Endothelial cell of umbilical vein (primary cell): ENCODE results near the gene CMSS1. TPM values are rescaled to one million over a fixed set of nuclear protein-coding genes. Genes with fewer than 3 reads are reported as not detected.

ENCODE experiments used
- BruUV-seq: library from RNA; stranded (reverse); fragments of 400-500 nt; replicated peaks from 2 replicates; lab custom pipeline; 2021; lab: Mats Ljungman, UMichigan
- CTCF ChIA-PET: fragments of 300-600, 350-600 bp; sonication (Branson Sonifier 250); formaldehyde crosslinking; loops from one replicate; lab custom pipeline; 2021; ENCODE audit warnings: antibody characterized with exemption, inconsistent platforms; lab: Charles Lee
- POLR2A ChIA-PET: fragments of 300-600, 350-600 bp; sonication (Branson Sonifier 250); formaldehyde crosslinking; loops from one replicate; lab custom pipeline; 2021; ENCODE audit warnings: antibody characterized with exemption, inconsistent platforms; lab: Charles Lee
- DNase-seq: peaks from one replicate; pipeline ENCODE4 v3.0.0-alpha.2; 2011; ENCODE audit warnings: low read depth, low spot score
- FAIRE-seq: peaks from 2 replicates; lab custom pipeline; 2011; peaks lifted over from hg19 to GRCh38; lab: Jason Lieb, UNC
- H2AFZ ChIP-seq: 2 replicates; pipeline ENCODE4 v1.6.0; 2012; ENCODE audit warnings: low read depth, low read length, control low read depth, inconsistent platforms
- H3K27ac ChIP-seq: 2 replicates; pipeline ENCODE4 v1.5.1; 2011; ENCODE audit warnings: low read depth, mild to moderate bottlenecking, control low read depth, low read length, moderate library complexity; ENCODE audit not compliant: insufficient read depth
- H3K27me3 ChIP-seq, 2 experiments: 2 replicates each; pipeline versions ENCODE4 v1.6.0 to v1.6.1; 2011; ENCODE audit warnings: low read length in 2 of 2, mixed read lengths in 1 of 2; ENCODE audit not compliant: control insufficient read depth in 2 of 2, insufficient read depth in 2 of 2
- H3K36me3 ChIP-seq, 2 experiments: 2 replicates in 1 of 2; 3 replicates in 1 of 2; pipeline ENCODE4 v1.5.1; 2011; ENCODE audit warnings: low read length in 2 of 2, mild to moderate bottlenecking in 1 of 2, moderate library complexity in 1 of 2; ENCODE audit not compliant: control insufficient read depth in 2 of 2, insufficient read depth in 2 of 2; ENCODE audit errors: extremely low read depth in 1 of 2
- H3K4me1 ChIP-seq: 3 replicates; pipeline ENCODE4 v1.5.1; 2011; ENCODE audit warnings: mild to moderate bottlenecking, low read length; ENCODE audit not compliant: control insufficient read depth, insufficient read depth; ENCODE audit errors: extremely low read depth
- H3K4me2 ChIP-seq: 2 replicates; pipeline ENCODE4 v1.6.1; 2011; ENCODE audit warnings: low read length, control low read depth, mixed read lengths; ENCODE audit not compliant: insufficient read depth
- H3K4me3 ChIP-seq, 3 experiments: fragments of 200-600 bp in 1 of 3; sonication (generic), shearing (Covaris generic) in 1 of 3; replicated peaks in 1 of 3; 2 replicates each; pipeline ENCODE4 v1.5.1; 2011 to 2016; ENCODE audit warnings: control low read depth in 3 of 3, low read length in 3 of 3, mild to moderate bottlenecking in 2 of 3, inconsistent platforms in 1 of 3, low read depth in 1 of 3, moderate library complexity in 1 of 3; ENCODE audit not compliant: insufficient read depth in 1 of 3
- H3K79me2 ChIP-seq: 2 replicates; pipeline ENCODE4 v1.6.0; 2012; ENCODE audit warnings: low read length, inconsistent platforms; ENCODE audit not compliant: control insufficient read depth, insufficient read depth
- H3K9ac ChIP-seq: replicated peaks from 2 replicates; pipeline ENCODE3; 2011; ENCODE audit warnings: low read length, control low read depth; ENCODE audit not compliant: insufficient read depth; ENCODE audit errors: extremely low read depth
- H3K9me1 ChIP-seq: replicated peaks from 3 replicates; pipeline ENCODE4 v1.6.0; 2011; ENCODE audit warnings: mild to moderate bottlenecking, low read length; ENCODE audit not compliant: control insufficient read depth, insufficient read depth; ENCODE audit errors: extremely low read depth
- H3K9me3 ChIP-seq: replicated peaks from 2 replicates; pipeline ENCODE4 v1.5.1; 2012; ENCODE audit warnings: low read length, inconsistent platforms; ENCODE audit not compliant: control insufficient read depth, insufficient read depth
- H4K20me1 ChIP-seq: replicated peaks from 2 replicates; pipeline ENCODE3; 2011; ENCODE audit warnings: mild to moderate bottlenecking, low read length; ENCODE audit not compliant: control insufficient read depth, insufficient read depth; ENCODE audit errors: extremely low read depth
- GATA2 ChIP-seq: IDR thresholded peaks from 2 replicates; pipeline ENCODE4 v1.7.0; 2011; ENCODE audit warnings: low read depth, mild to moderate bottlenecking, moderate library complexity, mixed read lengths, low read length; ENCODE audit not compliant: insufficient read length, insufficient read depth
- JUN ChIP-seq: IDR thresholded peaks from 2 replicates; pipeline ENCODE4 v1.6.1; 2011; ENCODE audit warnings: borderline replicate concordance, low read depth; ENCODE audit not compliant: insufficient read length, insufficient read depth
- MYC ChIP-seq: IDR thresholded peaks from one replicate; pipeline ENCODE4 v1.6.1; 2011; ENCODE audit warnings: mild to moderate bottlenecking, low read depth, low read length
- POLR2AphosphoS5 ChIP-seq: IDR thresholded peaks from 2 replicates; pipeline ENCODE4 v1.6.1; 2012; ENCODE audit warnings: low read depth, mild to moderate bottlenecking, control low read depth, low read length, moderate library complexity; ENCODE audit not compliant: insufficient read depth
- dilution Hi-C: fragments of 300-500 bp; cut with MboI; formaldehyde crosslinking; loops from one replicate; pipeline ENCODE4 v1.15.0; 2019; ENCODE audit warnings: low sequenced_read_pairs; ENCODE audit not compliant: extremely low pct_ligation_motif_present
- intact Hi-C: fragments of 100-400 bp; cut with micrococcal nuclease; formaldehyde crosslinking; loops from one replicate; pipeline ENCODE4 v1.10.0; 2022
- polyA plus RNA-seq, 4 experiments: library from polyadenylated mRNA; depleted of rRNA in 3 of 4; stranded (reverse) in 3 of 4; unstranded in 1 of 4; fragments of >200 nt; gene quantifications; 2 replicates each; pipeline versions ENCODE4 v1.2.1 to v1.2.3, GENCODE V29; 2011 to 2012; ENCODE audit warnings: missing spikeins in 1 of 4
- total RNA-seq: library from RNA; stranded (reverse); gene quantifications from 2 replicates; pipeline ENCODE4 v1.2.3, GENCODE V29; 2021
- TF ChIP-seq, protein P1 (sequence below): IDR thresholded peaks from 2 replicates; pipeline ENCODE4 v1.6.1; 2011; ENCODE audit not compliant: insufficient read depth, insufficient read length
- TF ChIP-seq, protein P2 (sequence below), 2 donors: IDR thresholded peaks; 1 replicate in 1 of 2; 2 replicates in 1 of 2; pipeline ENCODE4 v1.5.1; 2011; ENCODE audit warnings: low read length in 2 of 2, mild to moderate bottlenecking in 2 of 2, moderate library complexity in 2 of 2, control low read depth in 1 of 2, inconsistent platforms in 1 of 2, low read depth in 1 of 2; ENCODE audit not compliant: insufficient read depth in 1 of 2; ENCODE audit errors: extremely low read depth in 1 of 2

CMSS1 gene
- total and polyA plus RNA-seq, 2 donors (not counting 3 experiments of a cell fraction or from before 2014, with no cell fraction given) = 9.7 to 60.6 TPM

DNA sequence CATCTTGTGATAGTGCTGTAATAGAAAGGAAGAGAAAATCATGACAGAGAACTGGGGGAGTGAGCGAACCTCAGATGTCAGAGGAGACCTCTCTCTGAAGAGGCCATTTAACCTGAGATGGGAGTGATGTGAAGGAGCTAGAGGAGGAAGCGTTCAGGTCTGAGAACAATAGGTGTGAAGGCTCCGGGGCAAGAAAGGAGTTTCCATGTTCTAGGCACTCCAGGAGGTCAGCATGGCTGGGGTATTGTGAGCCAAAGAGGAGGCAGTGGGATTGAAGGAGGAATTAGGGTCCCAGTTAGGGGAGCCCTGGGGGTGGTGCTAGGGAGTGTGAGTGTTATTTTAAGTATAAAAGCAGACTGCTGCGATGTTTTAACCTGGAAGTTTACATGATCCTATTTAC lies 305.4 kb downstream of the CMSS1 start:
- Histone ChIP-seq H3K27me3 (no peaks in the 10 kb centered on the region), H3K27ac (no peak overlapping the region), H3K9me3 (no peaks in the 10 kb centered on the region), H3K79me2 (no peaks in the 10 kb centered on the region), H3K4me2 (no peak overlapping the region), H2AFZ (no peak overlapping the region), H3K9me1 (no peaks in the 10 kb centered on the region), H3K4me3 (no peak overlapping the region), H3K4me1 (peaks cover 18% of the 10 kb centered on the region), H3K36me3 (no peaks in the 10 kb centered on the region), H4K20me1 (no peaks in the 10 kb centered on the region), H3K9ac (no peak overlapping the region)
- intact Hi-C loops = no loop called here
- TF ChIP-seq, protein P1, sequence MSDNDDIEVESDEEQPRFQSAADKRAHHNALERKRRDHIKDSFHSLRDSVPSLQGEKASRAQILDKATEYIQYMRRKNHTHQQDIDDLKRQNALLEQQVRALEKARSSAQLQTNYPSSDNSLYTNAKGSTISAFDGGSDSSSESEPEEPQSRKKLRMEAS = no peak
- no peak for TF ChIP-seq GATA2
- no peak for TF ChIP-seq MYC
- TF ChIP-seq, protein P2, sequence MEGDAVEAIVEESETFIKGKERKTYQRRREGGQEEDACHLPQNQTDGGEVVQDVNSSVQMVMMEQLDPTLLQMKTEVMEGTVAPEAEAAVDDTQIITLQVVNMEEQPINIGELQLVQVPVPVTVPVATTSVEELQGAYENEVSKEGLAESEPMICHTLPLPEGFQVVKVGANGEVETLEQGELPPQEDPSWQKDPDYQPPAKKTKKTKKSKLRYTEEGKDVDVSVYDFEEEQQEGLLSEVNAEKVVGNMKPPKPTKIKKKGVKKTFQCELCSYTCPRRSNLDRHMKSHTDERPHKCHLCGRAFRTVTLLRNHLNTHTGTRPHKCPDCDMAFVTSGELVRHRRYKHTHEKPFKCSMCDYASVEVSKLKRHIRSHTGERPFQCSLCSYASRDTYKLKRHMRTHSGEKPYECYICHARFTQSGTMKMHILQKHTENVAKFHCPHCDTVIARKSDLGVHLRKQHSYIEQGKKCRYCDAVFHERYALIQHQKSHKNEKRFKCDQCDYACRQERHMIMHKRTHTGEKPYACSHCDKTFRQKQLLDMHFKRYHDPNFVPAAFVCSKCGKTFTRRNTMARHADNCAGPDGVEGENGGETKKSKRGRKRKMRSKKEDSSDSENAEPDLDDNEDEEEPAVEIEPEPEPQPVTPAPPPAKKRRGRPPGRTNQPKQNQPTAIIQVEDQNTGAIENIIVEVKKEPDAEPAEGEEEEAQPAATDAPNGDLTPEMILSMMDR (IDR thresholded peaks at IDR 0.05; ENCODE audit: extremely low read depth in 1 of 2, insufficient read depth in 1 of 2, low read depth in 1 of 2, low read length in 2 of 2) = no peak
- TF ChIP-seq JUN = no peak
- TF ChIP-seq POLR2AphosphoS5 = no peak
- POLR2A ChIA-PET = interaction anchor here (0.6 kb wide), 1 partner anchor 13 kb away, joined by 3 read pairs; no protein-coding TSS in a partner anchor
- dilution Hi-C loops = no loop called here
- DNase-seq (no peak), FAIRE-seq (no peak)
- CTCF ChIA-PET = interaction anchor here (0.9 kb wide), 1 partner anchor 106 kb away, joined by 3 read pairs; no protein-coding TSS in a partner anchor
- no TSS peak for BruUV-seq
